ENCODE measurements around the gene MALRD1. TPM values are rescaled to one million over a fixed set of nuclear protein-coding genes. Genes with fewer than 3 reads are reported as not detected.

Gene MALRD1
- total RNA-seq, 2 donors from 2014 or later = not detected

- Mint-ChIP-seq H3K27ac (no peak overlapping the region), H3K27me3 (no peaks in the 10 kb centered on the region), H3K4me1 (no peaks in the 10 kb centered on the region), H3K36me3 (ENCODE audit: low read depth) (no peaks in the 10 kb centered on the region), H3K4me3 (no peak overlapping the region)
- ATAC-seq (no peak), DNase-seq (no peak)
- H3K9me3 ChIP-seq (ENCODE audit: control insufficient read depth, low read length, poor library complexity, severe bottlenecking) = no peaks in the 10 kb centered on the region
Measured at GRCh38 chr10:19654576-19654975, 606.0 kb downstream of the MALRD1 start.

GRCh38 chr10:19656420-19657042 is 607.9 kb downstream of the MALRD1 start:
- Mint-ChIP-seq H3K4me3 (no peak overlapping the region), H3K4me1 (no peaks in the 10 kb centered on the region), H3K27ac (no peak overlapping the region), H3K36me3 (ENCODE audit: low read depth) (no peaks in the 10 kb centered on the region), H3K27me3 (no peaks in the 10 kb centered on the region)
- DNase-seq (no peak), ATAC-seq (no peak)
- H3K9me3 ChIP-seq (ENCODE audit: control insufficient read depth, low read length, poor library complexity, severe bottlenecking) = no peaks in the 10 kb centered on the region

- H3K36me3 Mint-ChIP-seq (ENCODE audit: low read depth) = no peaks in the 10 kb centered on the region
- no peak overlapping the region for H3K4me3 Mint-ChIP-seq
- DNase-seq = no peak
- no peaks in the 10 kb centered on the region for H3K27me3 Mint-ChIP-seq
- no peaks in the 10 kb centered on the region for H3K4me1 Mint-ChIP-seq
- no peak overlapping the region for H3K27ac Mint-ChIP-seq
- H3K9me3 ChIP-seq (ENCODE audit: control insufficient read depth, low read length, poor library complexity, severe bottlenecking) = no peaks in the 10 kb centered on the region
- ATAC-seq = no peak
Measured at GRCh38 chr10:19658131-19658530, 609.5 kb downstream of the MALRD1 start.

GRCh38 chr10:19658622-19659233 is 610.1 kb downstream of the MALRD1 start:
- ATAC-seq = no peak
- H3K9me3 ChIP-seq (ENCODE audit: control insufficient read depth, low read length, poor library complexity, severe bottlenecking) = no peaks in the 10 kb centered on the region
- H3K27ac Mint-ChIP-seq = no peak overlapping the region
- no peaks in the 10 kb centered on the region for H3K4me1 Mint-ChIP-seq
- H3K4me3 Mint-ChIP-seq = no peak overlapping the region
- DNase-seq = no peak
- no peaks in the 10 kb centered on the region for H3K27me3 Mint-ChIP-seq
- H3K36me3 Mint-ChIP-seq (ENCODE audit: low read depth) = no peaks in the 10 kb centered on the region

GRCh38 chr10:19659920-19660655 is 611.5 kb downstream of the MALRD1 start:
- no peak overlapping the region for H3K4me3 Mint-ChIP-seq
- no peak overlapping the region for H3K27ac Mint-ChIP-seq
- ATAC-seq (no peak), DNase-seq (no peak)
- no peaks in the 10 kb centered on the region for H3K9me3 ChIP-seq (ENCODE audit: control insufficient read depth, low read length, poor library complexity, severe bottlenecking)
- H3K4me1 Mint-ChIP-seq = no peaks in the 10 kb centered on the region
- no peaks in the 10 kb centered on the region for H3K27me3 Mint-ChIP-seq
- no peaks in the 10 kb centered on the region for H3K36me3 Mint-ChIP-seq (ENCODE audit: low read depth)

- Mint-ChIP-seq H3K4me1 (no peaks in the 10 kb centered on the region), H3K4me3 (no peak overlapping the region), H3K27ac (no peak overlapping the region), H3K36me3 (ENCODE audit: low read depth) (no peaks in the 10 kb centered on the region), H3K27me3 (no peaks in the 10 kb centered on the region)
- ATAC-seq (no peak), DNase-seq (no peak)
- no peaks in the 10 kb centered on the region for H3K9me3 ChIP-seq (ENCODE audit: control insufficient read depth, low read length, poor library complexity, severe bottlenecking)
Measured at GRCh38 chr10:19663344-19663743, 614.7 kb downstream of the MALRD1 start.

GRCh38 chr10:19668116-19668515 is 619.5 kb downstream of the MALRD1 start:
- Mint-ChIP-seq H3K4me1 (no peaks in the 10 kb centered on the region), H3K27me3 (no peaks in the 10 kb centered on the region), H3K4me3 (no peak overlapping the region), H3K36me3 (ENCODE audit: low read depth) (no peaks in the 10 kb centered on the region), H3K27ac (no peak overlapping the region)
- no peaks in the 10 kb centered on the region for H3K9me3 ChIP-seq (ENCODE audit: control insufficient read depth, low read length, poor library complexity, severe bottlenecking)
- ATAC-seq (no peak), DNase-seq (no peak)

- H3K4me3 Mint-ChIP-seq = no peak overlapping the region
- no peaks in the 10 kb centered on the region for H3K36me3 Mint-ChIP-seq (ENCODE audit: low read depth)
- H3K9me3 ChIP-seq (ENCODE audit: control insufficient read depth, low read length, poor library complexity, severe bottlenecking) = no peaks in the 10 kb centered on the region
- no peak overlapping the region for H3K27ac Mint-ChIP-seq
- no peaks in the 10 kb centered on the region for H3K27me3 Mint-ChIP-seq
- ATAC-seq = no peak
- H3K4me1 Mint-ChIP-seq = no peaks in the 10 kb centered on the region
- DNase-seq = no peak
Measured at GRCh38 chr10:19676063-19676462, 627.5 kb downstream of the MALRD1 start.

- Mint-ChIP-seq H3K27ac (no peak overlapping the region), H3K36me3 (ENCODE audit: low read depth) (no peaks in the 10 kb centered on the region), H3K4me1 (no peaks in the 10 kb centered on the region), H3K4me3 (no peak overlapping the region), H3K27me3 (no peaks in the 10 kb centered on the region)
- no peak for ATAC-seq
- no peak for DNase-seq
- H3K9me3 ChIP-seq (ENCODE audit: control insufficient read depth, low read length, poor library complexity, severe bottlenecking) = no peaks in the 10 kb centered on the region
Measured at GRCh38 chr10:19683356-19683755, 634.8 kb downstream of the MALRD1 start.

- ATAC-seq (no peak), DNase-seq (no peak)
- Mint-ChIP-seq H3K4me3 (no peak overlapping the region), H3K27ac (no peak overlapping the region), H3K27me3 (no peaks in the 10 kb centered on the region), H3K36me3 (ENCODE audit: low read depth) (no peaks in the 10 kb centered on the region), H3K4me1 (no peaks in the 10 kb centered on the region)
- no peaks in the 10 kb centered on the region for H3K9me3 ChIP-seq (ENCODE audit: control insufficient read depth, low read length, poor library complexity, severe bottlenecking)
Measured at GRCh38 chr10:19683960-19684359, 635.4 kb downstream of the MALRD1 start.

GRCh38 chr10:19688344-19688743 is 639.7 kb downstream of the MALRD1 start:
- H3K36me3 Mint-ChIP-seq (ENCODE audit: low read depth) = no peaks in the 10 kb centered on the region
- no peaks in the 10 kb centered on the region for H3K4me1 Mint-ChIP-seq
- no peak for ATAC-seq
- no peak overlapping the region for H3K4me3 Mint-ChIP-seq
- H3K27me3 Mint-ChIP-seq = no peaks in the 10 kb centered on the region
- DNase-seq = no peak
- H3K27ac Mint-ChIP-seq = no peak overlapping the region
- no peaks in the 10 kb centered on the region for H3K9me3 ChIP-seq (ENCODE audit: control insufficient read depth, low read length, poor library complexity, severe bottlenecking)

- Mint-ChIP-seq H3K4me1 (no peaks in the 10 kb centered on the region), H3K36me3 (ENCODE audit: low read depth) (no peaks in the 10 kb centered on the region), H3K4me3 (no peak overlapping the region), H3K27ac (no peak overlapping the region), H3K27me3 (no peaks in the 10 kb centered on the region)
- H3K9me3 ChIP-seq (ENCODE audit: control insufficient read depth, low read length, poor library complexity, severe bottlenecking) = no peaks in the 10 kb centered on the region
- ATAC-seq = no peak
- no peak for DNase-seq
Measured at GRCh38 chr10:19689231-19689630, 640.6 kb downstream of the MALRD1 start.

GRCh38 chr10:19699299-19699698 is 650.7 kb downstream of the MALRD1 start:
- no peaks in the 10 kb centered on the region for H3K36me3 Mint-ChIP-seq (ENCODE audit: low read depth)
- H3K27me3 Mint-ChIP-seq = no peaks in the 10 kb centered on the region
- DNase-seq (no peak), ATAC-seq (no peak)
- H3K4me3 Mint-ChIP-seq = no peak overlapping the region
- H3K4me1 Mint-ChIP-seq = no peaks in the 10 kb centered on the region
- no peak overlapping the region for H3K27ac Mint-ChIP-seq
- H3K9me3 ChIP-seq (ENCODE audit: control insufficient read depth, low read length, poor library complexity, severe bottlenecking) = peaks cover 4% of the 10 kb centered on the region

Data from T-helper 17 cell (primary cell).